SK-N-MC (cell line): ENCODE results near the gene TPM4.

Source experiments
- EZH2 ChIP-seq: fragments of 200-600 bp; sonication (generic); IDR thresholded peaks from one replicate; pipeline ENCODE4 v1.6.1; 2017; ENCODE audit warnings: antibody characterized with exemption
- FOXP2 ChIP-seq: optimal IDR thresholded peaks from 2 replicates; pipeline ENCODE3; 2011; ENCODE audit warnings: mild to moderate bottlenecking, moderate library complexity; ENCODE audit not compliant: insufficient read depth; ENCODE audit errors: extremely low read length, control extremely low read depth
- POLR2AphosphoS5 ChIP-seq: IDR thresholded peaks from 2 replicates; pipeline ENCODE4 v1.6.1; 2012; ENCODE audit warnings: mild to moderate bottlenecking, low read depth, low read length, borderline replicate concordance

DNA sequence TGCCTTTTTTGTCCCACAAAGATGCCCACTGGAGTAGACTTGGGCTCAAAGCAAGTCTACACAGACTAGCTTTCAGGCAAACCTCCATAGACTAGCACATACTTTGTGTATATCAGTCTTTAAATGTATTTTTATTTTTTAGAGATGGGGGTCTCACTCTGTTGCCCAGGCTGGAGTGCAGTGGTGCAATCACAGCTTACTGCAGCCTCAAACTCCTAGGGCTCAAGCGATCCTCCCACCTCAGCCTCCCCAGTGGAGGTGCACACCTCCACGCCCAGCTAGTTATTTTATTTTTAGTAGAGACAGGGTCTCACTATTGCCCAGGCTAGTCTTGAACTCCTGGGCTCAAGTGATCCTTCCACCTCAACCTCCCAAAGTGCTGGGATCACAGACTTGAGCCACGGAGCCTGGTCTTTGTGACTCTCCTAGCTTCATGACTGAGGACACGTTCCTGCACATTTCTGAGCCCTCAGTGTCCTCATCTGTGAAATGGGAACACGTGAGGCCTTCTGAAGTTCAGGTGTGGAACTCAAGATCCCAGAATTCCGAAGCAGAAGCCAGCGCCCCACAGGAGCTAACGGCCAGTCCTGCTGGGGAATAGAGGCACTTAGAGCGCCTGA, 5.1 kb upstream of the TPM4 start:
- TF ChIP-seq POLR2AphosphoS5 (no peak), EZH2 (no peak), FOXP2 (no peak)
